Tibial artery (tissue), 4 donors: ENCODE measurements around the gene IGFBP1.

Experiments
- DNase-seq, 2 donors: peaks; one replicate each; pipeline ENCODE4 v3.0.0-alpha.2; 2019
- H3K27ac ChIP-seq, 2 donors: fragments of 200-600 bp; sonication (generic) in 1 of 2; 1 replicate in 1 of 2; 2 replicates in 1 of 2; pipeline ENCODE4 v1.5.1; 2018 to 2019; ENCODE audit warnings: mild to moderate bottlenecking in 1 of 2
- H3K27me3 ChIP-seq, 2 donors: fragments of 200-600 bp; sonication (generic) in 1 of 2; one replicate each; pipeline versions ENCODE4 v1.5.1 to v1.6.0; 2016 to 2019
- H3K36me3 ChIP-seq, 3 donors: fragments of 200-600 bp; sonication (generic) in 2 of 3; one replicate each; pipeline ENCODE4 v1.5.1; 2016 to 2019; ENCODE audit warnings: mild to moderate bottlenecking in 2 of 3
- H3K4me1 ChIP-seq, 4 donors: fragments of 200-600 bp; sonication (generic) in 2 of 4; 1 replicate in 3 of 4; 2 replicates in 1 of 4; pipeline ENCODE4 v1.5.1; 2016 to 2019
- H3K4me3 ChIP-seq, 2 donors: fragments of 200-600 bp; sonication (generic) in 1 of 2; 1 replicate in 1 of 2; 2 replicates in 1 of 2; pipeline ENCODE4 v1.5.1; 2018 to 2019; ENCODE audit warnings: mild to moderate bottlenecking in 2 of 2
- H3K9me3 ChIP-seq, 3 donors: fragments of 200-600 bp; sonication (generic) in 1 of 3; one replicate each; pipeline ENCODE4 v1.5.1; 2016 to 2019
- CTCF ChIP-seq, 2 experiments: fragments of 200-600 bp in 1 of 2; fragments of 450-650 bp in 1 of 2; IDR thresholded peaks; one replicate each; pipeline ENCODE4 v1.5.1; 2017 to 2019; ENCODE audit warnings: antibody characterized with exemption in 2 of 2, mild to moderate bottlenecking in 1 of 2, moderate library complexity in 1 of 2
- intact Hi-C: fragments of 100-400 bp; cut with DNase I; formaldehyde crosslinking; loops from one replicate; pipeline ENCODE4 v1.15.0; 2023; ENCODE audit warnings: low total_unique reads

IGFBP1 gene

GRCh38 chr7:45863715-45864114, 24.6 kb upstream of the IGFBP1 start:
- intact Hi-C loops = no loop called here
- H3K9me3 ChIP-seq = peaks cover 0 to 4% (median 0%) of the 10 kb centered on the region in 3 donors
- H3K36me3 ChIP-seq = no peaks in the 10 kb centered on the region
- H3K27me3 ChIP-seq = peaks cover 0 to 30% of the 10 kb centered on the region in 2 donors
- no peak overlapping the region for H3K27ac ChIP-seq
- H3K4me1 ChIP-seq = no peaks in the 10 kb centered on the region
- no peak overlapping the region for H3K4me3 ChIP-seq
- no peak for TF ChIP-seq CTCF (IDR thresholded peaks at IDR 0.05)
- no peak for DNase-seq

- no peaks in the 10 kb centered on the region for H3K4me1 ChIP-seq
- H3K36me3 ChIP-seq = no peaks in the 10 kb centered on the region
- intact Hi-C loops = no loop called here
- H3K9me3 ChIP-seq = peaks cover 0 to 4% (median 0%) of the 10 kb centered on the region in 3 donors
- no peak for TF ChIP-seq CTCF (IDR thresholded peaks at IDR 0.05)
- H3K27me3 ChIP-seq = peaks cover 0 to 30% of the 10 kb centered on the region in 2 donors
- H3K4me3 ChIP-seq = no peak overlapping the region
- no peak overlapping the region for H3K27ac ChIP-seq
- DNase-seq = no peak
These were observed 22.5 kb upstream of the IGFBP1 start for GRCh38 chr7:45865594-45866410.

- DNase-seq = no peak
- H3K9me3 ChIP-seq = peaks cover 0 to 4% (median 0%) of the 10 kb centered on the region in 3 donors
- intact Hi-C loops = no loop called here
- H3K4me1 ChIP-seq = no peaks in the 10 kb centered on the region
- no peak for TF ChIP-seq CTCF (IDR thresholded peaks at IDR 0.05)
- H3K4me3 ChIP-seq = no peak overlapping the region
- H3K27ac ChIP-seq = no peak overlapping the region
- no peaks in the 10 kb centered on the region for H3K36me3 ChIP-seq
- H3K27me3 ChIP-seq = peaks cover 0 to 24% of the 10 kb centered on the region in 2 donors
These were observed 20.8 kb upstream of the IGFBP1 start for GRCh38 chr7:45867471-45867870.

- Histone ChIP-seq H3K36me3 (no peaks in the 10 kb centered on the region), H3K4me3 (no peak overlapping the region), H3K9me3 (peaks cover 0 to 4% (median 0%) of the 10 kb centered on the region in 3 donors), H3K4me1 (no peaks in the 10 kb centered on the region), H3K27me3 (peaks cover 0 to 7% of the 10 kb centered on the region in 2 donors), H3K27ac (no peak overlapping the region)
- DNase-seq = no peak
- TF ChIP-seq CTCF (IDR thresholded peaks at IDR 0.05) = no peak
- intact Hi-C loops = no loop called here
These were observed 18.9 kb upstream of the IGFBP1 start for GRCh38 chr7:45869426-45869825.

- Histone ChIP-seq H3K27ac (no peak overlapping the region), H3K36me3 (no peaks in the 10 kb centered on the region), H3K4me1 (no peaks in the 10 kb centered on the region), H3K9me3 (peaks cover 0 to 4% (median 0%) of the 10 kb centered on the region in 3 donors), H3K4me3 (no peak overlapping the region), H3K27me3 (no peaks in the 10 kb centered on the region)
- no peak for DNase-seq
- no peak for TF ChIP-seq CTCF (IDR thresholded peaks at IDR 0.05)
- intact Hi-C loops = no loop called here
These were observed 15.9 kb upstream of the IGFBP1 start for GRCh38 chr7:45872116-45873034.
